Fibroblast of mammary gland (primary cell): Measurements from ENCODE around the gene PPA2.

Experiments
- DNase-seq: peaks from one replicate; pipeline ENCODE4 v3.0.0-alpha.2; 2010; ENCODE audit warnings: low read depth
- H3K4me3 ChIP-seq: 2 replicates; pipeline ENCODE4 v1.5.1; 2011; ENCODE audit warnings: low read depth, mild to moderate bottlenecking, low read length, moderate library complexity; ENCODE audit not compliant: control insufficient read depth
- CTCF ChIP-seq: conservative IDR thresholded peaks from 2 replicates; pipeline ENCODE4 v1.5.1; 2011; ENCODE audit warnings: low read depth, low read length, inconsistent platforms; ENCODE audit not compliant: control insufficient read depth, insufficient read depth

Gene PPA2

GRCh38 chr4:105345358-105345757 lies 128.5 kb downstream of the PPA2 start:
- DNase-seq = no peak
- no peak for TF ChIP-seq CTCF
- no peak overlapping the region for H3K4me3 ChIP-seq

GRCh38 chr4:105344141-105344540 lies 129.7 kb downstream of the PPA2 start:
- DNase-seq = no peak
- H3K4me3 ChIP-seq = no peak overlapping the region
- TF ChIP-seq CTCF = no peak

GRCh38 chr4:105343146-105343931 lies 130.5 kb downstream of the PPA2 start:
- no peak for DNase-seq
- TF ChIP-seq CTCF = no peak
- H3K4me3 ChIP-seq = no peak overlapping the region

- no peak for DNase-seq
- H3K4me3 ChIP-seq = no peak overlapping the region
- no peak for TF ChIP-seq CTCF
These were observed 144.8 kb downstream of the PPA2 start for GRCh38 chr4:105329081-105329480.

GRCh38 chr4:105327956-105328355 lies 145.9 kb downstream of the PPA2 start:
- H3K4me3 ChIP-seq = no peak overlapping the region
- no peak for DNase-seq
- no peak for TF ChIP-seq CTCF

GRCh38 chr4:105327222-105327621 lies 146.6 kb downstream of the PPA2 start:
- no peak for DNase-seq
- TF ChIP-seq CTCF = no peak
- H3K4me3 ChIP-seq = no peak overlapping the region
